Fibroblast of pulmonary artery (primary cell): ENCODE data around the gene TTBK1.

Source experiments
- DNase-seq: peaks from one replicate; pipeline ENCODE4 v3.0.0-alpha.2; 2010; ENCODE audit warnings: low read depth
- H3K4me3 ChIP-seq: replicated peaks from 2 replicates; pipeline ENCODE4 v1.5.1; 2011; ENCODE audit warnings: low read depth, mild to moderate bottlenecking, control low read depth, low read length, moderate library complexity
- CTCF ChIP-seq: IDR thresholded peaks from 2 replicates; pipeline ENCODE4 v1.5.1; 2011; ENCODE audit warnings: mild to moderate bottlenecking, control low read depth, low read length, inconsistent platforms; ENCODE audit errors: missing control alignments

Gene TTBK1

GRCh38 chr6:43308990-43309477, 65.8 kb downstream of the TTBK1 start:
- no peak for DNase-seq
- no peak overlapping the region for H3K4me3 ChIP-seq

GRCh38 chr6:43310134-43310533, 66.9 kb downstream of the TTBK1 start:
- no peak overlapping the region for H3K4me3 ChIP-seq
- no peak for DNase-seq
- TF ChIP-seq CTCF: no peak

More at GRCh38 chr6:43308990-43309477, 65.8 kb downstream of the TTBK1 start:
- no peak for TF ChIP-seq CTCF

- no peak for TF ChIP-seq CTCF
- no peak for DNase-seq
Measured at GRCh38 chr6:43310624-43311023, 67.3 kb downstream of the TTBK1 start.

GRCh38 chr6:43311666-43312065, 68.4 kb downstream of the TTBK1 start:
- TF ChIP-seq CTCF: no peak
- DNase-seq: no peak
- H3K4me3 ChIP-seq: no peak overlapping the region

More at GRCh38 chr6:43310624-43311023, 67.3 kb downstream of the TTBK1 start:
- no peak overlapping the region for H3K4me3 ChIP-seq

GRCh38 chr6:43313813-43314212, 70.5 kb downstream of the TTBK1 start:
- no peak for TF ChIP-seq CTCF
- no peak for DNase-seq
- H3K4me3 ChIP-seq: no peak overlapping the region

- no peak overlapping the region for H3K4me3 ChIP-seq
- no peak for TF ChIP-seq CTCF
- no peak for DNase-seq
Measured at GRCh38 chr6:43318011-43318410, 74.7 kb downstream of the TTBK1 start.

- DNase-seq: no peak
- H3K4me3 ChIP-seq: no peak overlapping the region
- no peak for TF ChIP-seq CTCF
Measured at GRCh38 chr6:43325876-43326275, 82.6 kb downstream of the TTBK1 start.
